Measurements from ENCODE around the gene TOMM6.
"Not testable (repeated sequence)": the region's sequence is repeated elsewhere in the genome, so short reads cannot be mapped to it uniquely, and the experiment has no call there.

Gene TOMM6

GRCh38 chr6:41766043-41766664 is 21.3 kb upstream of the TOMM6 start:
- DNase-seq = not testable (repeated sequence)

- DNase-seq = no peak
Measured at GRCh38 chr6:41767112-41767833, 20.2 kb upstream of the TOMM6 start.

GRCh38 chr6:41768545-41769308 is 18.8 kb upstream of the TOMM6 start:
- DNase-seq = no peak

- no peak for DNase-seq
Measured at GRCh38 chr6:41769376-41769775, 18.1 kb upstream of the TOMM6 start.

GRCh38 chr6:41770381-41771057 is 17.0 kb upstream of the TOMM6 start:
- no peak for DNase-seq

GRCh38 chr6:41771058-41771983 is 16.2 kb upstream of the TOMM6 start:
- no peak for DNase-seq

- no peak for DNase-seq
Measured at GRCh38 chr6:41774841-41775240, 12.7 kb upstream of the TOMM6 start.

GRCh38 chr6:41775293-41775882 is 12.1 kb upstream of the TOMM6 start:
- DNase-seq = no peak

GRCh38 chr6:41777551-41778285 is 9.8 kb upstream of the TOMM6 start:
- DNase-seq = no peak

GRCh38 chr6:41778895-41779294 is 8.6 kb upstream of the TOMM6 start:
- no peak for DNase-seq

- DNase-seq = no peak
Measured at GRCh38 chr6:41779336-41779735, 8.2 kb upstream of the TOMM6 start.

- DNase-seq = peak; percentile 99 to 100
Measured at GRCh38 chr6:41779788-41780550, 7.5 kb upstream of the TOMM6 start, which contains the start of gene FRS3. FRS3 (minus strand) TSS chr6:41779900; CDS start chr6:41776987, 2,913 bp downstream.

GRCh38 chr6:41780551-41781365 is 6.7 kb upstream of the TOMM6 start, which contains the start of gene PRICKLE4:
PRICKLE4 (plus strand) TSS chr6:41780782; CDS start chr6:41783474, 2,692 bp downstream.
- DNase-seq = peak; percentile 27 to 30

- no peak for DNase-seq
Measured at GRCh38 chr6:41781366-41781730, 6.1 kb upstream of the TOMM6 start.

- DNase-seq = no peak
Measured at GRCh38 chr6:41783106-41783780, 4.3 kb upstream of the TOMM6 start.

- DNase-seq = no peak
Measured at GRCh38 chr6:41784581-41785171, 2.8 kb upstream of the TOMM6 start.

- no peak for DNase-seq
Measured at GRCh38 chr6:41785254-41785653, 2.2 kb upstream of the TOMM6 start.

Measured in activated T-cell treated with anti-CD3 and anti-CD28 coated beads, Interleukin-2, amount 50 U/mL, for 48 hours (primary cell).